A549 (cell line): Measurements from ENCODE around the gene ATP6V0E1.

Source experiments
- EP300 ChIP-seq, 2 experiments: fragments of >200 bp; sonication (Bioruptor Twin); formaldehyde crosslinking; IDR thresholded peaks; 2 replicates in 1 of 2; 3 replicates in 1 of 2; pipeline ENCODE4 v1.6.1; 2016 to 2017
- ESRRA ChIP-seq: fragments of 150-350 bp; IDR thresholded peaks from 2 replicates; pipeline ENCODE4 v1.6.1; 2014; ENCODE audit warnings: mild to moderate bottlenecking, low read length, borderline replicate concordance
- RAD21 ChIP-seq, 2 experiments: fragments of >200 bp in 1 of 2; sonication (Bioruptor Twin) in 1 of 2; formaldehyde crosslinking in 1 of 2; IDR thresholded peaks in 1 of 2; conservative IDR thresholded peaks in 1 of 2; 2 replicates in 1 of 2; 3 replicates in 1 of 2; pipeline ENCODE4 v1.6.1; 2012 to 2018; ENCODE audit warnings: inconsistent platforms in 1 of 2
- RFX5 ChIP-seq: fragments of 450-650 bp; IDR thresholded peaks from 2 replicates; pipeline ENCODE4 v1.7.1; 2014; ENCODE audit warnings: antibody characterized with exemption, mild to moderate bottlenecking, moderate library complexity
- SMC3 ChIP-seq: fragments of >200 bp; sonication (Bioruptor Twin); formaldehyde crosslinking; IDR thresholded peaks from 3 replicates; pipeline ENCODE4 v1.6.1; 2018; ENCODE audit warnings: inconsistent platforms
- SREBF2 ChIP-seq: fragments of 450-650 bp; IDR thresholded peaks from 2 replicates; pipeline ENCODE4 v1.6.1; 2014; ENCODE audit warnings: mild to moderate bottlenecking, moderate library complexity
- TF ChIP-seq, protein P1 (sequence below): fragments of >200 bp; sonication (Bioruptor Twin); formaldehyde crosslinking; IDR thresholded peaks from 3 replicates; pipeline ENCODE4 v1.5.1; 2016
- TF ChIP-seq, protein P2 (sequence below): IDR thresholded peaks from 2 replicates; pipeline ENCODE4 v1.6.1; 2012

DNA sequence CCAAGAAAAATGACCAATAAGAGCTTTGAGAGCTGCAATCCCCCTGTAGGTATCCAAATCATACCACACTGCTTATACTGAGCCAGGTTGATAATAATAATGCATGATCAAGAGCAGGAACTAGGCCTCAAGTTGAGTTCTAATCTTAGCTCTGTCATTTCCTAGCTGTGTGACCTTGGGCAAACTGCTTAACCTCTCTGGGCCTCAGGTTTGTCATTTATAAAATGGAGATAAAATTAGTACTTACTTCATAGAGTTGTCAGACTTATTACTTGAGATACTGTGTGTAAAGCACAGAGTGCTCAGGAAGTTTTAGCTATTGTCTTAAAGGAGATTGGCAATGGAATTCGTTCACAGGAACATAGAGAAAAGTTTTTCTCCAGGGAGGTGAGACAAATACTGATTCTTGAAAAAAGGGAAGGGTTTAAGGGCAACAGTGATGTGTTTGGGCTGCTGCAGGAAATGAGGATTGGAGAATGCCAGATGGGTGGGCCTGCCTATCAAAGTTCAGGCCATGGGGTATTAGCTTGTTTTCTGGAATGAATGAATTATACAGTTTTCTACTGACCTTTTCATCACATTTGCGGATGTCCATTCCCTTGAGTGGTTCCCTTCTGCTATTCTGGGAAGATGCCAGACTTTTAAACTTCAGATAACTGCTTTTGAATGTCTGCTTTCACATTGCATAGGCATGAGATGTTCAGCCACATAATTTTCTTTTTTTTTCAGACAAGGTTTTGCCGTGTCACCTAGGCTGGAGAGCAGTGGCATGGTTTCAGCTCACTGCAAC is 10.2 kb upstream of the ATP6V0E1 start:
- TF ChIP-seq, protein P1, sequence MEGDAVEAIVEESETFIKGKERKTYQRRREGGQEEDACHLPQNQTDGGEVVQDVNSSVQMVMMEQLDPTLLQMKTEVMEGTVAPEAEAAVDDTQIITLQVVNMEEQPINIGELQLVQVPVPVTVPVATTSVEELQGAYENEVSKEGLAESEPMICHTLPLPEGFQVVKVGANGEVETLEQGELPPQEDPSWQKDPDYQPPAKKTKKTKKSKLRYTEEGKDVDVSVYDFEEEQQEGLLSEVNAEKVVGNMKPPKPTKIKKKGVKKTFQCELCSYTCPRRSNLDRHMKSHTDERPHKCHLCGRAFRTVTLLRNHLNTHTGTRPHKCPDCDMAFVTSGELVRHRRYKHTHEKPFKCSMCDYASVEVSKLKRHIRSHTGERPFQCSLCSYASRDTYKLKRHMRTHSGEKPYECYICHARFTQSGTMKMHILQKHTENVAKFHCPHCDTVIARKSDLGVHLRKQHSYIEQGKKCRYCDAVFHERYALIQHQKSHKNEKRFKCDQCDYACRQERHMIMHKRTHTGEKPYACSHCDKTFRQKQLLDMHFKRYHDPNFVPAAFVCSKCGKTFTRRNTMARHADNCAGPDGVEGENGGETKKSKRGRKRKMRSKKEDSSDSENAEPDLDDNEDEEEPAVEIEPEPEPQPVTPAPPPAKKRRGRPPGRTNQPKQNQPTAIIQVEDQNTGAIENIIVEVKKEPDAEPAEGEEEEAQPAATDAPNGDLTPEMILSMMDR: no peak
- TF ChIP-seq RAD21 (conservative IDR thresholded peaks at IDR 0.05 in 1 of 2, IDR thresholded peaks at IDR 0.05 in 1 of 2) (no peak), EP300 (IDR thresholded peaks at IDR 0.05) (no peak), SMC3 (no peak), ESRRA (no peak), SREBF2 (no peak), RFX5 (no peak)
- TF ChIP-seq, protein P2, sequence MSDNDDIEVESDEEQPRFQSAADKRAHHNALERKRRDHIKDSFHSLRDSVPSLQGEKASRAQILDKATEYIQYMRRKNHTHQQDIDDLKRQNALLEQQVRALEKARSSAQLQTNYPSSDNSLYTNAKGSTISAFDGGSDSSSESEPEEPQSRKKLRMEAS: no peak
